Mesendoderm (in vitro differentiated cells): ENCODE data around the gene CYP26A1.

ENCODE experiments used
- DNase-seq: peaks from one replicate; pipeline ENCODE4 v3.0.0; 2013
- H2AK5ac ChIP-seq: 2 replicates; pipeline ENCODE4 v1.6.1; 2013; ENCODE audit warnings: low read length, inconsistent platforms
- H2BK120ac ChIP-seq: 2 replicates; pipeline ENCODE4 v1.6.1; 2013; ENCODE audit warnings: low read depth, mild to moderate bottlenecking, low read length, moderate library complexity, mixed read lengths
- H2BK15ac ChIP-seq: replicated peaks from 2 replicates; pipeline ENCODE4 v1.6.1; 2013; ENCODE audit warnings: low read depth, mild to moderate bottlenecking, moderate library complexity
- H2BK5ac ChIP-seq: 2 replicates; pipeline ENCODE4 v1.6.1; 2013; ENCODE audit warnings: low read length, inconsistent platforms
- H3K18ac ChIP-seq: 2 replicates; pipeline ENCODE4 v1.6.1; 2013; ENCODE audit warnings: mild to moderate bottlenecking, low read length, mixed read lengths
- H3K23ac ChIP-seq: one replicate; pipeline ENCODE4 v1.6.1; 2013; ENCODE audit warnings: low read length
- H3K27ac ChIP-seq: 2 replicates; pipeline ENCODE4 v1.5.1; 2013; ENCODE audit warnings: low read depth, mild to moderate bottlenecking, inconsistent platforms, low read length, moderate library complexity
- H3K27me3 ChIP-seq: 2 replicates; pipeline ENCODE4 v1.6.1; 2013; ENCODE audit warnings: low read length, control low read depth, mild to moderate bottlenecking, inconsistent platforms; ENCODE audit not compliant: insufficient read depth, poor library complexity
- H3K36me3 ChIP-seq: 2 replicates; pipeline ENCODE4 v1.6.1; 2013; ENCODE audit warnings: low read length, inconsistent platforms; ENCODE audit not compliant: control insufficient read depth, insufficient read depth
- H3K4ac ChIP-seq: one replicate; pipeline ENCODE4 v1.6.1; 2013; ENCODE audit warnings: low read depth, mild to moderate bottlenecking, low read length, moderate library complexity
- H3K4me1 ChIP-seq: 2 replicates; pipeline ENCODE4 v1.6.1; 2013; ENCODE audit warnings: low read depth, low read length, inconsistent platforms; ENCODE audit not compliant: control insufficient read depth
- H3K4me2 ChIP-seq: 2 replicates; pipeline ENCODE4 v1.6.1; 2013; ENCODE audit warnings: low read length
- H3K4me3 ChIP-seq: 2 replicates; pipeline ENCODE4 v1.5.1; 2013; ENCODE audit warnings: mild to moderate bottlenecking, low read length
- H3K56ac ChIP-seq: one replicate; pipeline ENCODE4 v1.6.1; 2013; ENCODE audit warnings: low read length
- H3K79me1 ChIP-seq: 2 replicates; pipeline ENCODE4 v1.6.1; 2013; ENCODE audit warnings: low read length, inconsistent platforms
- H3K79me2 ChIP-seq: 2 replicates; pipeline ENCODE4 v1.6.1; 2013; ENCODE audit warnings: mild to moderate bottlenecking, low read length; ENCODE audit not compliant: control insufficient read depth, insufficient read depth
- H3K9ac ChIP-seq: 2 replicates; pipeline ENCODE4 v1.6.1; 2013; ENCODE audit warnings: low read length, inconsistent platforms
- H4K5ac ChIP-seq: one replicate; pipeline ENCODE4 v1.6.1; 2013; ENCODE audit warnings: low read length
- H4K8ac ChIP-seq: one replicate; pipeline ENCODE4 v1.6.1; 2013; ENCODE audit warnings: low read depth, mild to moderate bottlenecking, control low read depth, low read length, moderate library complexity
- WGBS: extraction: QIAGEN DNeasy Blood & Tissue Kit; methylation state at CpG from one replicate; pipeline ENCODE4 v1.1.7; 2013; ENCODE audit warnings: low lambda C conversion rate, missing lambda C conversion rate; ENCODE audit not compliant: insufficient coverage; ENCODE audit errors: extremely low coverage; 5-methylcytosine and 5-hydroxymethylcytosine counted together

CYP26A1 gene

GRCh38 chr10:93075369-93076221, 1.9 kb downstream of the CYP26A1 start:
- H4K8ac ChIP-seq, result peak overlapping the region; percentile 30
- H3K4me2 ChIP-seq, result peak overlapping the region; percentile 70
- peak overlapping the region; percentile 97 for H3K9ac ChIP-seq
- no peak overlapping the region for H2AK5ac ChIP-seq
- H3K79me2 ChIP-seq, result peaks cover 15% of the 10 kb centered on the region
- H2BK5ac ChIP-seq, result no peak overlapping the region
- peaks cover 31% of the 10 kb centered on the region for H3K27me3 ChIP-seq
- H3K79me1 ChIP-seq, result peaks cover 3% of the 10 kb centered on the region
- H3K27ac ChIP-seq, result peak overlapping the region; percentile 59
- H2BK15ac ChIP-seq, result no peak overlapping the region
- H3K4me1 ChIP-seq, result no peaks in the 10 kb centered on the region
- no peak for DNase-seq
- H3K4me3 ChIP-seq, result peak overlapping the region; percentile 88
- peak overlapping the region; percentile 98 for H3K56ac ChIP-seq
- WGBS, result no CpG with 5 or more reads among the region's 25 CpGs
- no peak overlapping the region for H2BK120ac ChIP-seq
- H4K5ac ChIP-seq, result no peak overlapping the region
- H3K23ac ChIP-seq, result peak overlapping the region; percentile 98
- H3K18ac ChIP-seq, result peak overlapping the region; percentile 71
- peak overlapping the region; percentile 39 for H3K4ac ChIP-seq
- peaks cover 5% of the 10 kb centered on the region for H3K36me3 ChIP-seq

- H3K27me3 ChIP-seq, result peaks cover 24% of the 10 kb centered on the region
- H4K8ac ChIP-seq, result no peak overlapping the region
- peak; percentile 77 for DNase-seq
- peaks cover 5% of the 10 kb centered on the region for H3K36me3 ChIP-seq
- no peak overlapping the region for H2BK5ac ChIP-seq
- H3K79me2 ChIP-seq, result peaks cover 15% of the 10 kb centered on the region
- H2BK15ac ChIP-seq, result no peak overlapping the region
- H2AK5ac ChIP-seq, result no peak overlapping the region
- H3K18ac ChIP-seq, result no peak overlapping the region
- no peak overlapping the region for H2BK120ac ChIP-seq
- no peak overlapping the region for H3K4ac ChIP-seq
- no peaks in the 10 kb centered on the region for H3K4me1 ChIP-seq
- H3K9ac ChIP-seq, result peak overlapping the region; percentile 97
- no peak overlapping the region for H4K5ac ChIP-seq
- no peak overlapping the region for H3K23ac ChIP-seq
- peak overlapping the region; percentile 6 for H3K4me2 ChIP-seq
- peak overlapping the region; percentile 5 for H3K27ac ChIP-seq
- H3K4me3 ChIP-seq, result peak overlapping the region; percentile 7
- no CpG with 5 or more reads among the region's 2 CpGs for WGBS
- peak overlapping the region; percentile 17 for H3K56ac ChIP-seq
- H3K79me1 ChIP-seq, result peaks cover 3% of the 10 kb centered on the region
Observed at GRCh38 chr10:93076871-93077270, 3.2 kb downstream of the CYP26A1 start.

- no peak overlapping the region for H3K4ac ChIP-seq
- peaks cover 3% of the 10 kb centered on the region for H3K79me1 ChIP-seq
- H3K4me1 ChIP-seq, result no peaks in the 10 kb centered on the region
- H4K5ac ChIP-seq, result no peak overlapping the region
- no peak overlapping the region for H3K9ac ChIP-seq
- no peak overlapping the region for H3K56ac ChIP-seq
- H2BK120ac ChIP-seq, result no peak overlapping the region
- peaks cover 13% of the 10 kb centered on the region for H3K27me3 ChIP-seq
- no peak overlapping the region for H2BK15ac ChIP-seq
- no peak overlapping the region for H3K18ac ChIP-seq
- H3K36me3 ChIP-seq, result peaks cover 5% of the 10 kb centered on the region
- peak; percentile 76 for DNase-seq
- H3K79me2 ChIP-seq, result peaks cover 15% of the 10 kb centered on the region
- no peak overlapping the region for H3K4me3 ChIP-seq
- H3K23ac ChIP-seq, result no peak overlapping the region
- H4K8ac ChIP-seq, result no peak overlapping the region
- H2BK5ac ChIP-seq, result no peak overlapping the region
- no CpG with 5 or more reads among the region's 5 CpGs for WGBS
- H3K27ac ChIP-seq, result peak overlapping the region; percentile 31
- no peak overlapping the region for H2AK5ac ChIP-seq
- no peak overlapping the region for H3K4me2 ChIP-seq
Observed at GRCh38 chr10:93077860-93078337, 4.2 kb downstream of the CYP26A1 start.

- Histone ChIP-seq H3K4ac (no peak overlapping the region), H2AK5ac (peak overlapping the region; percentile 70), H3K4me3 (no peak overlapping the region), H3K79me2 (peaks cover 7% of the 10 kb centered on the region), H4K8ac (no peak overlapping the region), H4K5ac (no peak overlapping the region), H3K56ac (peak overlapping the region; percentile 79), H2BK15ac (no peak overlapping the region), H3K27me3 (peaks cover 5% of the 10 kb centered on the region), H3K9ac (peak overlapping the region; percentile 55), H3K27ac (no peak overlapping the region), H3K23ac (no peak overlapping the region), H3K18ac (peak overlapping the region; percentile 0), H2BK5ac (peak overlapping the region; percentile 26), H3K79me1 (no peaks in the 10 kb centered on the region), H3K36me3 (peaks cover 5% of the 10 kb centered on the region), H2BK120ac (peak overlapping the region; percentile 79), H3K4me1 (no peaks in the 10 kb centered on the region), H3K4me2 (no peak overlapping the region)
- DNase-seq, result peak; percentile 59
- no CpG with 5 or more reads among the region's 9 CpGs for WGBS
Observed at GRCh38 chr10:93079663-93080349, 6.1 kb downstream of the CYP26A1 start.

- Histone ChIP-seq H3K4me2 (no peak overlapping the region), H2BK120ac (peak overlapping the region; percentile 79), H3K23ac (no peak overlapping the region), H4K5ac (peak overlapping the region; percentile 42), H3K4me3 (no peak overlapping the region), H3K79me2 (peaks cover 4% of the 10 kb centered on the region), H2BK15ac (no peak overlapping the region), H3K27me3 (peaks cover 2% of the 10 kb centered on the region), H3K56ac (peak overlapping the region; percentile 79), H3K4ac (peak overlapping the region; percentile 70), H3K36me3 (peaks cover 3% of the 10 kb centered on the region), H3K4me1 (no peaks in the 10 kb centered on the region), H3K79me1 (no peaks in the 10 kb centered on the region), H3K9ac (peak overlapping the region; percentile 55), H4K8ac (no peak overlapping the region), H2AK5ac (peak overlapping the region; percentile 2), H3K18ac (peak overlapping the region; percentile 55), H3K27ac (no peak overlapping the region), H2BK5ac (peak overlapping the region; percentile 26)
- peak; percentile 62 for DNase-seq
- WGBS, result no CpG with 5 or more reads among the region's 22 CpGs
Observed at GRCh38 chr10:93080350-93081046, 6.8 kb downstream of the CYP26A1 start.
